Glomerular visceral epithelial cell (primary cell): ENCODE measurements around the gene SEL1L3.

Source experiments
- DNase-seq: peaks from one replicate; pipeline ENCODE4 v3.0.0-alpha.2; 2016; ENCODE audit errors: extremely low spot score

SEL1L3 gene

GRCh38 chr4:25792200-25792791, 70.5 kb downstream of the SEL1L3 start:
- DNase-seq: peak; percentile 34

GRCh38 chr4:25790024-25790423, 72.8 kb downstream of the SEL1L3 start:
- no peak for DNase-seq

- no peak for DNase-seq
Measured at GRCh38 chr4:25788703-25789238, 74.0 kb downstream of the SEL1L3 start.

GRCh38 chr4:25786497-25787065, 76.2 kb downstream of the SEL1L3 start:
- DNase-seq: no peak

DNA sequence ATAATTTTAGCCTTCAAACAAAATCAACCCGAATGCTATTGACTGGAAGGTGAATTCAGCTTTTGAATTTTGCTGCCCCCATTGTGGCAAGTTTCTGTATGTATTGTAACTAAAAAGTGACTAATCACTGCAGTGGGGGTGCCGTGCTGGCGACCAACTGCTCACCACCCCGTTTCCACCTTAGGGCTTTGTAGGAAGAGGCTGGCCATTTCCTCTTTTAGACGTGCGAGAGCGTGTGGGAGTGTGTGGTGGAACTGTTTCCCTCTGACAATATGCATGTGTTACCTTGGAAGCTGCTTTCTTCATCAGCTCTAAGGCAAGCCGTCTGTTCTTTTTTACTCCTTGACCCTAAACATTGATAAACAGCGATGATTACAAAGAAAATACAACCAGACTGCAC, 78.8 kb downstream of the SEL1L3 start:
- DNase-seq: no peak

DNA sequence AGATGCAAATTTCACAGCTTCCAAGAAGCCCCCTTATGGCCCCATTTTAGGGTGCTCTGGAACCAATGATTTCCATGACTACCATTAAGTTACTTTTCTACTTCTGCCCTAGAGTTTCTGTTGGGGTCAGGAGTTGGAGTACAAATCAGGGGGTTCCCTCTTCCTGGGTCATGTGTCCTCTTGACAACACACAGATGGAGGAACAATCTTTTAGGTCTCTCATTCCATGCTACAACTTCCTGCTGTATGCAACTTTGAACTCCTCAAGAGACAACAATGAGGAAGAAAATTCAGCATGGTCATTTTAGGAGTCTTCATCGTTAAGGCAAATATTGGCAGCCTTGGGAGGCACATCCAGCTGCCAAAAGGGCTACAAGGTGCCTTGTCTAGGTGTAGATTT, 79.7 kb downstream of the SEL1L3 start:
- DNase-seq: no peak

DNA sequence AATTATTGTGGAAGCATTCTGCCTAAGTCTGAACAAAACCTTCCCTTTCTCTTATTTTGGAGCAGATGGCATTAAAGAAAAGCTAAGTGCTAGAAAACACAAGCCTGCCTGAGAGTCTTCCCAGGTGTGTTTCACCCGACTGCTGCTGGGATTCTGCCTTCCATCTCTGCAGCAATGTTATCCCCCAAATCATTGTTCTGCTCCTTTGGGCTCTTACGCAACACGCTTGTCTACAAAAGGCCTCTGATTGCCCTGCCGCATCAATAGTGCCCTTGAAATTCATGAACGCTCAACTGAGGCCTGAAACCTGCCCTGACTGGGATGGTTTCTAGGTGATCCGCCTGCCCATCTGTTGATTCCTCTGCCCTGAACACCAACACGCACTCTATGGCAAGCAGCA, 80.3 kb downstream of the SEL1L3 start:
- DNase-seq: no peak

GRCh38 chr4:25779021-25779420, 83.8 kb downstream of the SEL1L3 start:
- no peak for DNase-seq

GRCh38 chr4:25776795-25777194, 86.0 kb downstream of the SEL1L3 start:
- no peak for DNase-seq

DNA sequence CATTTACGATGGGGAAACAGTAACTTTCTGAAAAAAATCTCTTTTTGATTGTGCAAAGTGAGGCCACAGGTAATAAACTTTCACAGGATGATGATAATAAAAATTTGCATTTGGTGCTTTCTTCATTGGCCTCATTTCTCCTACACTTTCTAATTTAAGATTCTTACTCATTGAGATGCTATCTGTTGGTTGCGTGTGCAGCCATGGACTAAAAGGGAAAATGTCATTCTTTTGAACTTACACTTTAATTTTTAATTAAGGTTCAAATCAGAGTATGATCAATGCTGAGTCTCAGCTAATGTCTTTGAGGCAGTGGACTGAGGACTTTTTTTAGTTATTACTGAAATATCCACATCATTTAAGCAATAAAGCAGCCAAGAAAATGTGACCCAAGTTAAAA, 87.6 kb downstream of the SEL1L3 start:
- DNase-seq: no peak

DNA sequence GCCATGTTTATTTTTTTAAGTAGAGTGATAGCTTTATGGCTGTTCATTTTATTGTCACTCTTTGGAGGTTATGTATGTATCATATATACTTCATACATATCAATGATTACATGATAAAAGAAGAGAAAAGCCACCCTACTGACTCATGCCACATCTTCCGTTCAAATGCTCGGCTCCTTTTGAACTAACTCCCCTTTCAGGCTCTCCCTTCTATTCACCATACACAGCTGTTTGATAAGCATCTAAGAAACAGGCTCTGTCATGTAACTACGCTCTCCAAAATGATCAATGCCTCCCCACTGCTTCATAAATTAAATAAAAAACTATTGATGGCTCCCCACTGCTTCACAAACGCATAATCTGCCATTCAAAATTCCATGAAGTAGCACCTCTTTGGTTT, 89.4 kb downstream of the SEL1L3 start:
- DNase-seq: no peak

DNA sequence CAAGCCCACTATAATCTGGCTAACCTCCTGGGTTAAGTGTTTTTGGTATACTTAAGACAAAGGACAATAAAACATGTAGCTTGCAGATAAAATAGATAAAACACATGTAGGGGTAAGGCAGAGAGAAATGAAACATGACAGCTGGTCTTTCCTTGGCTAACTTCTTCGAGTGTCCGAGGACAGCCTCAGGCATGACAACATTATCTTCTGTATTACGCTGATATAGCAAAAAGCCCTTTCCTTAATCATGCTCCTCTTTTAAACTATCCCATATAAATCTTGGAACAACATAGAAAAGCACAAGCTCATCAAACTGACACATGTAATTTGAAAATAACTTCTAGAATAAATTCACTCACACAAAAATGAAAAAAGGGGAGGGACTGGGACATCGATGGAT, 91.1 kb downstream of the SEL1L3 start:
- no peak for DNase-seq

DNA sequence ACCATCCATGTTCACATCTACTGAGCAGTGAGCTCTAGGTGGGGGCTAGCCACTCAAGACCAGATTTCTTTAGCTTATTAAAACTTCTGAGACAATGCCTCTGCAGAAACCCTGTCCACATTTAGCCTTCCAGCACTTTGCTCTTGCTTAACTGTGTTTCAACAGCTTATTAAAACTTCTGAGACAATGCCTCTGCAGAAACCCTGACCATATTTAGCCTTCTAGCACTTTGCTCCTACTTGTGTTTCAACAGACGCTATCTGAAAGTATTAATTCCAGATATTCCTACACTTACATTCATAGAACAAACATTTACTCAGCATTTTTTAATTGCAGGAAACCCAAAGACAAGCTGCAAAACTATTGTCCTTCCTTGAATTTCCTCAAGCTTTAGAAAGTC, 91.9 kb downstream of the SEL1L3 start:
- no peak for DNase-seq

DNA sequence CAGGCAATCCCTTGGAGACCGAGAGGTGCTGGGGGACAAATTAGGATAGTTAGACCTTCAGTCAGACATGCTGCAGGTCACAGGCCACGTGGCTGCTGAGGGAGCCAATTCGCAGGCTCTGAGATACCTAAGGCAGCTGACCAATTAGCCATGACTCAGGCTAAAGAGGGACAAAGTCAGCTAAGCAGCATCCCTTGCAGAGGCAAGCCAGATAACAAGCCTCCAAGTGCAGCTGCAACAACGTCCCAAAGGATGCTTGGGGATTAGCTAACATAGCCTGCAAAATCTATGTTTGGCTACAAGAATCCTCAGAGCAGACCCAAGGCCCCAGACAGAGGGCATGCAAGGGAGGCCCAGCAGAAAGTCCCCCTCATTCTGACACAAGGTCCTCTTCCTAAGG, 93.5 kb downstream of the SEL1L3 start:
- DNase-seq: no peak

DNA sequence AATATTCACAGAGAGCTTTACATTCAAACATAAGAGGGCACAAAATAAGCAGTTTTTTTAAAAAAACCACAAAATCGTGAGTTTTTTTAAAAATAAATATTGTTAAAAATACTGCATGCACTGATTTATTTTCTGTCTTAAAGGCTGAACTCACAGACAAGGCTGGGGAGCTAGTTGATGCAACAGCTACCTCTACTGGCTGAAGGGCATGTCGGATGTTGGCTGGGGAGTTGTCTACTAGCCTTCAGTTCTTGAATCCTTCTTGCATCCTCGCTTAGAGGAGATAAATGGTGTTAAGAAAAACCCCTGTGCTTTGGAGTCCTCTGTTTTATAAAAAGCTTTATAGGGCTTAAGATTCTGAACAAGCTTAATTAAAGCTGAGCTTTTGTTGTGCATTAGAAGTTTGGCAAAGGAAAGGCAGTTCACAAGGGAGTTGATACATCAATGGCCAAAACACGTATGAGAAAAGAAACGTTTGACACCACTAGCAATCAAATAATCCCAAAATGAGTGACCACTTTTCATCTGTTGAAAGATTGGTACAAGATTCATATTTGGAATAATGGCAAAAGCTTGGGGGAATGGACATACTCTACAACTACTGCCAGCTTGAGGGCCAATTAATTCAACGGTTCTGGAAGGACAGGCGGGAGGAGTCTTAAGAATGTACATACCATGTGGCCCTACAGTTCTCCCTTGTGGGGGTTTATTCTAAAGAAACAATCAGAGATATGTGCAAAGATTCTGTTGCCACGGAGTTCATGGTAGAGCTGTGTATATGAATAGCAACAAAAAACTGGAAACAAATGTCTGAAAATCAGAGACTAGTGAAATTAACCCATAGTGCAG, 94.7 kb downstream of the SEL1L3 start:
- DNase-seq: peak; percentile 62

DNA sequence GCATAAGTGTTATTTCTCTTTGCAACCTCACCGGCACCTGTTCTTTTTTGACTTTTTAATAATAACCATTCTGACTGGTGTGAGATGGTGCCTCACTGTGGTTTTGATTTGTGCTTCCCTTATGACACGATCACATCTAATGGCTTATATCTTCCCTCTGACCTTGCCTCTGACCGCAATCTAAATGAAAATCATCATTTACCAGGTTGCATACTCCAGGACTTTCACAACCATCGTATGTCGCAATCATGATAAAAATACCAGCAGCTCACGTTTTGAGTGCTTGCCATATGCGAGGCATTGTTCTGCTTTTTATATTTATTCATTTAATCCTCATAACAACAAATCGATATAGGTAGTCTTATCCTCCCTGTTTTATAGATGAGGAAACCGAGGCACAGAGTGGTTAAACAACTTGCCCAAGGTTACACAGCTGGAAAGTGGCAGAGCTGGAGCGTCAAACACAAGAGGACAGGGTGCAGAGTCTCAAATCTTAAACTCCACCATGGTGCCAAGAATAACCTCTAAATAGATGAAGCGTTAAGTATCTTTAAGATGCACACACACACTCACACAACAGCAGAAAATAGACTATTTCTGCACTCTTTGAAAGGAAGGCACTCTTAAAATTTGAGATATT, 102.2 kb downstream of the SEL1L3 start:
- no peak for DNase-seq

- DNase-seq: no peak
Measured at GRCh38 chr4:25760048-25760447, 102.7 kb downstream of the SEL1L3 start.

DNA sequence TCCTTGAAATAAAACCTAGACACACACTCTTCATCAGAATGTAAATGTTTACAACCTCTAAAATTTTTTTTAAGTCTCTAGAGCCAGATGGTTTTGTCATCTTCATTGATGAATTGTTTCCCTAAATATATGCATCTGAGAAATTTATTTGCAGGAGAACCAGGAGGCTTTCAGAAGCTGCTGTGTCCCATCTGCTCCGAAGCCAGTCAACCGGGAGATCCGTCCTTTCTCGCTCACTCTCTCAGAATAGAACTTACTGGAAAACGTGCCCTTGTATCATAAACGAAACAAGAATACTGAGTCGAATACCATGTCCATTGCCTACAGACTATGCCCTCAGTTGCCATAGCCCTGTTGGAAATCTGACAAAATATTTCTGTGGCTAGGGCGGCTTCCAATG, 103.7 kb downstream of the SEL1L3 start:
- no peak for DNase-seq

- no peak for DNase-seq
Measured at GRCh38 chr4:25757452-25757851, 105.3 kb downstream of the SEL1L3 start.

GRCh38 chr4:25756503-25756902, 106.3 kb downstream of the SEL1L3 start:
- DNase-seq: peak; percentile 21

- no peak for DNase-seq
Measured at GRCh38 chr4:25755911-25756310, 106.9 kb downstream of the SEL1L3 start.

- DNase-seq: no peak
Measured at GRCh38 chr4:25753239-25753638, 109.5 kb downstream of the SEL1L3 start.
